WTC11 (cell line): ENCODE measurements around the gene ABL1. TPM values are rescaled to one million over a fixed set of nuclear protein-coding genes. Genes with fewer than 3 reads are reported as not detected.

Source experiments
- ATAC-seq: fragments of 200-7000 bp; cut with Tn5 transposase; 2 replicates; pipeline ENCODE4 v1.10.0; 2021; ENCODE audit warnings: mild to moderate bottlenecking, moderate library complexity
- CTCF ChIA-PET: fragments of 300-600 bp; sonication (Branson Sonifier 250); formaldehyde crosslinking; loops from one replicate; lab custom pipeline; 2021; ENCODE audit warnings: antibody characterized with exemption; lab: Charles Lee
- POLR2A ChIA-PET: fragments of 350-600 bp; sonication (Branson Sonifier 250); formaldehyde crosslinking; loops from one replicate; lab custom pipeline; 2021; ENCODE audit warnings: antibody characterized with exemption; lab: Charles Lee
- DNase-seq: peaks from one replicate; pipeline ENCODE4 v3.0.0; 2021; ENCODE audit warnings: low spot score
- H3K27ac Mint-ChIP-seq: 2 replicates; pipeline ENCODE4 v1.8.0; 2021; ENCODE audit warnings: mixed read lengths
- H3K27me3 Mint-ChIP-seq: 2 replicates; pipeline ENCODE4 v1.8.0; 2021; ENCODE audit warnings: low read depth, mild to moderate bottlenecking, moderate library complexity, mixed read lengths
- H3K36me3 Mint-ChIP-seq: 2 replicates; pipeline ENCODE4 v1.8.0; 2021; ENCODE audit warnings: mixed read lengths
- H3K4me1 Mint-ChIP-seq: 2 replicates; pipeline ENCODE4 v1.8.0; 2022; ENCODE audit warnings: mixed read lengths
- H3K4me3 Mint-ChIP-seq: 2 replicates; pipeline ENCODE4 v1.8.0; 2021; ENCODE audit warnings: mild to moderate bottlenecking, moderate library complexity, mixed read lengths
- H3K9me3 Mint-ChIP-seq: 2 replicates; pipeline ENCODE4 v1.8.0; 2021; ENCODE audit warnings: mixed read lengths
- AFF4 ChIP-seq: sonication (generic); formaldehyde crosslinking; IDR thresholded peaks from 2 replicates; pipeline ENCODE4 v1.8.1; 2023; ENCODE audit warnings: mild to moderate bottlenecking, missing genetic modification reagents, borderline replicate concordance
- ATF3 ChIP-seq: sonication (generic); formaldehyde crosslinking; conservative IDR thresholded peaks from 2 replicates; pipeline ENCODE4 v1.8.1; 2022; ENCODE audit warnings: mild to moderate bottlenecking, missing genetic modification reagents
- E2F1 ChIP-seq: sonication (generic); formaldehyde crosslinking; IDR thresholded peaks from 2 replicates; pipeline ENCODE4 v1.8.0; 2022; ENCODE audit warnings: mild to moderate bottlenecking, missing genetic modification reagents
- FOXJ3 ChIP-seq: sonication (generic); formaldehyde crosslinking; IDR thresholded peaks from 2 replicates; pipeline ENCODE4 v1.9.0; 2021; ENCODE audit warnings: missing genetic modification reagents, mild to moderate bottlenecking, borderline replicate concordance
- FOXP1 ChIP-seq: sonication (generic); formaldehyde crosslinking; IDR thresholded peaks from 2 replicates; pipeline ENCODE4 v1.8.0; 2022; ENCODE audit warnings: missing genetic modification reagents, mild to moderate bottlenecking, moderate library complexity, borderline replicate concordance
- JUN ChIP-seq: sonication (generic); formaldehyde crosslinking; IDR thresholded peaks from 2 replicates; pipeline ENCODE4 v1.8.0; 2023; ENCODE audit warnings: mild to moderate bottlenecking, missing genetic modification reagents
- MYBL2 ChIP-seq: sonication (generic); formaldehyde crosslinking; IDR thresholded peaks from 2 replicates; pipeline ENCODE4 v1.8.1; 2023; ENCODE audit warnings: mild to moderate bottlenecking, moderate library complexity, missing genetic modification reagents
- NFATC4 ChIP-seq: fragments of 250-450 bp; sonication (Bioruptor Pico); IDR thresholded peaks from 2 replicates; pipeline ENCODE4 v1.9.0; 2021; ENCODE audit warnings: mild to moderate bottlenecking
- NR3C1 ChIP-seq: sonication (generic); formaldehyde crosslinking; conservative IDR thresholded peaks from 2 replicates; pipeline ENCODE4 v1.8.1; 2023; ENCODE audit warnings: low read depth, mild to moderate bottlenecking, missing genetic modification reagents
- OVOL2 ChIP-seq: fragments of 250-450 bp; sonication (Bioruptor Pico); IDR thresholded peaks from 2 replicates; pipeline ENCODE4 v1.9.0; 2021; ENCODE audit warnings: mild to moderate bottlenecking, borderline replicate concordance
- RELA ChIP-seq: sonication (generic); formaldehyde crosslinking; IDR thresholded peaks from 2 replicates; pipeline ENCODE4 v1.8.1; 2022; ENCODE audit warnings: missing genetic modification reagents, mild to moderate bottlenecking, borderline replicate concordance
- RORB ChIP-seq: fragments of 250-450 bp; sonication (Bioruptor Pico); IDR thresholded peaks from 2 replicates; pipeline ENCODE4 v1.9.0; 2021; ENCODE audit warnings: mild to moderate bottlenecking
- SMAD3 ChIP-seq: sonication (generic); formaldehyde crosslinking; IDR thresholded peaks from 2 replicates; pipeline ENCODE4 v1.8.0; 2022; ENCODE audit warnings: missing genetic modification reagents, mild to moderate bottlenecking, borderline replicate concordance
- SP1 ChIP-seq: sonication (generic); formaldehyde crosslinking; conservative IDR thresholded peaks from 2 replicates; pipeline ENCODE4 v1.8.1; 2022; ENCODE audit warnings: missing genetic modification reagents
- TCF7 ChIP-seq: sonication (generic); formaldehyde crosslinking; IDR thresholded peaks from 2 replicates; pipeline ENCODE4 v1.8.0; 2022; ENCODE audit warnings: mild to moderate bottlenecking, low read depth, missing genetic modification reagents, moderate library complexity
- TEAD1 ChIP-seq: sonication (generic); formaldehyde crosslinking; IDR thresholded peaks from 2 replicates; pipeline ENCODE4 v1.8.0; 2022; ENCODE audit warnings: mild to moderate bottlenecking, missing genetic modification reagents
- ZMAT4 ChIP-seq: fragments of 250-450 bp; sonication (Bioruptor Pico); IDR thresholded peaks from 2 replicates; pipeline ENCODE4 v1.9.0; 2021; ENCODE audit warnings: mild to moderate bottlenecking
- ZNF219 ChIP-seq: sonication (generic); formaldehyde crosslinking; IDR thresholded peaks from 2 replicates; pipeline ENCODE4 v1.8.0; 2023; ENCODE audit warnings: missing genetic modification reagents, mild to moderate bottlenecking, borderline replicate concordance
- ZNF416 ChIP-seq: fragments of 250-450 bp; sonication (Bioruptor Pico); IDR thresholded peaks from 2 replicates; pipeline ENCODE4 v1.9.0; 2021; ENCODE audit warnings: mild to moderate bottlenecking, inconsistent platforms
- ZNF671 ChIP-seq: fragments of 250-450 bp; sonication (Bioruptor Pico); IDR thresholded peaks from 2 replicates; pipeline ENCODE4 v1.8.0; 2021; ENCODE audit warnings: mild to moderate bottlenecking
- total RNA-seq: library from RNA; stranded (reverse); gene quantifications from 3 replicates; pipeline ENCODE4 v1.2.3, GENCODE V29; 2021
- TF ChIP-seq, protein P1 (sequence below): sonication (generic); formaldehyde crosslinking; IDR thresholded peaks from 2 replicates; pipeline ENCODE4 v1.8.1; 2022; ENCODE audit warnings: missing genetic modification reagents, borderline replicate concordance
- TF ChIP-seq, protein P2 (sequence below): fragments of 250-450 bp; sonication (Bioruptor Pico); IDR thresholded peaks from 2 replicates; pipeline ENCODE4 v2.1.2; 2022; ENCODE audit warnings: mild to moderate bottlenecking, moderate library complexity

Gene ABL1
- total RNA-seq, 1 experiment from 2014 or later: 104 TPM

DNA sequence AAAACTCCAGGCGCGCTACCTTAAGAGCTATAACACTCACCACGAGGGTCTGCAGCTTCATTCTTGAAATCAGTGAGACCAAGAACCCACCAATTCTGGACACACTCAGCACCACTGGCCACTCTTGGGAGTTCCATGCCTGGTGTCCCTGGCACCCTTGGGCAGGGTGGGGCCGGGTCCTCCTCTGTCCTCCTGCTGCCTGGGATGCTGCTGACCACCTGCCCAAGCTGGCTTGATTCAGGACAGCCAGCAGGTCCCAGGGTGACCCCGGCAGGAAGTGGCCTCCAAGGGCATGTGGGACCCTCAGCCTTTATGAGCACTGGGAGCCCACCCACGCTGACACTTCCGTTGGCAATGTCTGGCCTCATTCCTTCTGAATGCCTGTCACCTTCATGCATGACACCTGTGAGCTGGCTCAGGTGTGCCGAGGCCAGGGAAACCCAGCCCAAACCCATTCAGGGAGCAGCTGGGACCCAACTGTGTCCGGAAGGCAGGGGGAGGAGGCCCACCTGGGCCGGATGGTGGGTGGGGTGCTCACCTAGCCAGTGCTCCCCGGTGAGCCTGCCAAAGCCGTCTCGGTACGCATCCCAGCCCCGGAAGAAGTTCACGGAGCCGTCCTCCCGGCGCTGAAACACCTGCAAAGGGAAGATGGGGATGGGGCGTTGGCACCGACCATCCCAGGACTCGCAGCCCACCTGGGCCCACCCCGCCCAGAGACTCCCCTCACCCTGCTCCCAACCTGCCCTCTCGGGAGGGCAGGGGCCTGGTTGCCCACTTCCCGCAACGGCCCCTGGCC is 76.4 kb downstream of the ABL1 start (continued):
- TF ChIP-seq NR3C1 (CRISPR knock-in tag) (no peak), RELA (no peak), JUN (CRISPR knock-in tag) (no peak), AFF4 (no peak), ZNF219 (no peak), MYBL2 (CRISPR knock-in tag) (no peak)

DNA sequence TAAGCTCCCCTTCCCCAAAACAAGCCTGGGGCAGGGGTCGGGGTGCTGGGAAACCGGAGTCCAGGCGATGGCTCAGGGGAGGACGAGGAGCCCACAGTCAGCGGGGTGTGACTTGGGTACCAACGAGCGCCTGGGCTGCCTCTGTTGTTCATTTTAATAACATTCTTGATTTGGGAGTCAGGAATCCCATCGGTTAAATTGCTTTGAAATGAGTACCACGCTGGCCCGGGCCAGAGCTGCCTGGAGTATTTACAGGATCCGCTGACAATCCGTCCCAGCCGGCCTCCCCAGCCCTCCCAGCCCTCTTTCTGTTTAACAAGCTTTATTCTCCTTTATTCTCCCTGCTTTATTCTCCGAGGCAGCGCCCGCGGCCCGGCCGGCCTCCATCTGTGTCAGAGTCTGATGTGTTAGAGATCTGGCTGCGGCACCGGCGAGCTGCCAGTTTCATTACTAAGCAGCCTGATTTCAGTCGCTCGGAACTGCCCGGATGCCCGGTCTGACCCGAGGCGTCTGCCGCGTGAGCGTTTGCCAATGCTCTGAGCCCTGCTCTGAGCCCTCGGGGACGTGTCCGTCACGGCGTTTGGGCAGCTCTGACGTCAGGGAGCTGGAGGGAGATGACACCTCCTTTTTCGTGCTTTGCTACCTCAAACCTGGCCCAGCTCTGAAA is 78.0 kb downstream of the ABL1 start:
- ATAC-seq (no peak), DNase-seq (no peak)
- CTCF ChIA-PET: interaction anchor here (0.9 to 2.4 kb wide), 7 partner anchors 20 to 133 kb away, joined by 4 to 20 read pairs (median 6); no protein-coding TSS in a partner anchor
- Mint-ChIP-seq H3K9me3 (no peaks in the 10 kb centered on the region), H3K4me1 (peaks cover 9% of the 10 kb centered on the region), H3K27me3 (no peaks in the 10 kb centered on the region), H3K27ac (peak overlapping the region; percentile 85), H3K36me3 (no peaks in the 10 kb centered on the region), H3K4me3 (no peak overlapping the region)
- POLR2A ChIA-PET: interaction anchor here (0.9 kb wide), 1 partner anchor 28 kb away, joined by 4 read pairs; no protein-coding TSS in a partner anchor
- TF ChIP-seq SMAD3 (CRISPR knock-in tag) (no peak), OVOL2 (no peak), TEAD1 (CRISPR knock-in tag) (no peak), FOXJ3 (CRISPR knock-in tag) (no peak), AFF4 (no peak), NFATC4 (CRISPR knock-in tag) (no peak), RORB (CRISPR knock-in tag) (no peak), ZNF416 (CRISPR knock-in tag) (no peak), TCF7 (CRISPR knock-in tag) (no peak), ZNF671 (CRISPR knock-in tag) (no peak), FOXP1 (CRISPR knock-in tag) (no peak), SP1 (CRISPR knock-in tag) (no peak), E2F1 (CRISPR knock-in tag) (no peak), ATF3 (no peak), ZMAT4 (no peak)
- TF ChIP-seq, protein P1, sequence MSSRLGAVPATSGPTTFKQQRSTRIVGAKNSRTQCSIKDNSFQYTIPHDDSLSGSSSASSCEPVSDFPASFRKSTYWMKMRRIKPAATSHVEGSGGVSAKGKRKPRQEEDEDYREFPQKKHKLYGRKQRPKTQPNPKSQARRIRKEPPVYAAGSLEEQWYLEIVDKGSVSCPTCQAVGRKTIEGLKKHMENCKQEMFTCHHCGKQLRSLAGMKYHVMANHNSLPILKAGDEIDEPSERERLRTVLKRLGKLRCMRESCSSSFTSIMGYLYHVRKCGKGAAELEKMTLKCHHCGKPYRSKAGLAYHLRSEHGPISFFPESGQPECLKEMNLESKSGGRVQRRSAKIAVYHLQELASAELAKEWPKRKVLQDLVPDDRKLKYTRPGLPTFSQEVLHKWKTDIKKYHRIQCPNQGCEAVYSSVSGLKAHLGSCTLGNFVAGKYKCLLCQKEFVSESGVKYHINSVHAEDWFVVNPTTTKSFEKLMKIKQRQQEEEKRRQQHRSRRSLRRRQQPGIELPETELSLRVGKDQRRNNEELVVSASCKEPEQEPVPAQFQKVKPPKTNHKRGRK (CRISPR knock-in tag): no peak
- TF ChIP-seq, protein P2, sequence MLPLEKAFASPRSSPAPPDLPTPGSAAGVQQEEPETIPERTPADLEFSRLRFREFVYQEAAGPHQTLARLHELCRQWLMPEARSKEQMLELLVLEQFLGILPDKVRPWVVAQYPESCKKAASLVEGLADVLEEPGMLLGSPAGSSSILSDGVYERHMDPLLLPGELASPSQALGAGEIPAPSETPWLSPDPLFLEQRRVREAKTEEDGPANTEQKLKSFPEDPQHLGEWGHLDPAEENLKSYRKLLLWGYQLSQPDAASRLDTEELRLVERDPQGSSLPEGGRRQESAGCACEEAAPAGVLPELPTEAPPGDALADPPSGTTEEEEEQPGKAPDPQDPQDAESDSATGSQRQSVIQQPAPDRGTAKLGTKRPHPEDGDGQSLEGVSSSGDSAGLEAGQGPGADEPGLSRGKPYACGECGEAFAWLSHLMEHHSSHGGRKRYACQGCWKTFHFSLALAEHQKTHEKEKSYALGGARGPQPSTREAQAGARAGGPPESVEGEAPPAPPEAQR (CRISPR knock-in tag): no peak
